Esophagus muscularis mucosa (tissue), 4 donors: ENCODE results near the gene CCM2. TPM values are rescaled to one million over a fixed set of nuclear protein-coding genes. Genes with fewer than 3 reads are reported as not detected.

Experiments used
- DNase-seq: peaks from one replicate; pipeline ENCODE4 v3.0.0-alpha.2; 2017; ENCODE audit errors: extremely low spot score
- H3K27ac ChIP-seq, 4 donors: fragments of 200-600 bp; sonication (generic); replicated peaks in 1 of 4; 1 replicate in 3 of 4; 2 replicates in 1 of 4; pipeline ENCODE4 v1.5.1; 2016 to 2019; ENCODE audit warnings: mild to moderate bottlenecking in 1 of 4
- H3K27me3 ChIP-seq, 4 donors: fragments of 200-600 bp; sonication (generic); one replicate each; pipeline versions ENCODE4 v1.5.1 to v1.6.0; 2016 to 2019
- H3K36me3 ChIP-seq, 4 donors: fragments of 200-600 bp; sonication (generic); one replicate each; pipeline ENCODE4 v1.5.1; 2016 to 2019
- H3K4me1 ChIP-seq, 4 donors: fragments of 200-600 bp; sonication (generic); one replicate each; pipeline ENCODE4 v1.5.1; 2016 to 2019
- H3K4me3 ChIP-seq, 4 donors: fragments of 200-600 bp; sonication (generic); 1 replicate in 2 of 4; 2 replicates in 2 of 4; pipeline ENCODE4 v1.5.1; 2016 to 2019; ENCODE audit warnings: mild to moderate bottlenecking in 4 of 4, moderate library complexity in 1 of 4
- H3K9me3 ChIP-seq, 4 donors: fragments of 200-600 bp; sonication (generic); 1 replicate in 3 of 4; 2 replicates in 1 of 4; pipeline ENCODE4 v1.5.1; 2016 to 2019
- CTCF ChIP-seq, 3 experiments: fragments of 200-600 bp in 2 of 3; fragments of 450-650 bp in 1 of 3; sonication (generic) in 2 of 3; IDR thresholded peaks; one replicate each; pipeline ENCODE4 v1.5.1; 2017 to 2019; ENCODE audit warnings: antibody characterized with exemption in 3 of 3, mild to moderate bottlenecking in 2 of 3, moderate library complexity in 1 of 3
- EP300 ChIP-seq: sonication (generic); formaldehyde crosslinking; IDR thresholded peaks from one replicate; pipeline ENCODE4 v1.6.1; 2017; ENCODE audit warnings: antibody characterized with exemption
- POLR2A ChIP-seq: fragments of 450-650 bp; IDR thresholded peaks from one replicate; pipeline ENCODE4 v1.6.1; 2017; ENCODE audit warnings: antibody characterized with exemption, moderate library complexity, mild to moderate bottlenecking, low read depth
- POLR2AphosphoS5 ChIP-seq, 2 donors: sonication (generic); formaldehyde crosslinking; IDR thresholded peaks; one replicate each; pipeline ENCODE4 v1.6.1; 2017; ENCODE audit warnings: antibody characterized with exemption in 2 of 2
- WGBS: methylation state at CpG from one replicate; pipeline ENCODE4 v1.1.5; 2018; 5-methylcytosine and 5-hydroxymethylcytosine counted together
- intact Hi-C: fragments of 100-400 bp; cut with DNase I; formaldehyde crosslinking; loops from one replicate; pipeline ENCODE4 v1.15.1; 2023
- total RNA-seq, 4 donors: library from RNA; depleted of rRNA; stranded (reverse); fragments of >200 nt; gene quantifications; one replicate each; pipeline versions ENCODE4 v1.1.0 to v1.2.1, GENCODE V29; 2016

Gene CCM2
- total RNA-seq, 4 donors from 2014 or later, result 40.3 to 61.7 (median 49.4) TPM

- WGBS, result 90% methylated on average over 7 of the region's 8 CpGs
- no peak overlapping the region for H3K4me3 ChIP-seq
- TF ChIP-seq POLR2AphosphoS5 (IDR thresholded peaks at IDR 0.05) (no peak), POLR2A (no peak), CTCF (IDR thresholded peaks at IDR 0.05) (no peak), EP300 (no peak)
- no peaks in the 10 kb centered on the region for H3K27me3 ChIP-seq
- peaks cover 46 to 56% (median 50%) of the 10 kb centered on the region in 4 donors for H3K4me1 ChIP-seq
- DNase-seq, result no peak
- peaks cover 72 to 76% (median 73%) of the 10 kb centered on the region in 4 donors for H3K36me3 ChIP-seq
- H3K9me3 ChIP-seq, result no peaks in the 10 kb centered on the region
- no peak overlapping the region for H3K27ac ChIP-seq
- intact Hi-C loops, result no loop called here
Observed at GRCh38 chr7:45106820-45107219, 106.8 kb downstream of the CCM2 start.

GRCh38 chr7:45107356-45107755 is 107.4 kb downstream of the CCM2 start:
- intact Hi-C loops, result no loop called here
- Histone ChIP-seq H3K4me1 (peaks cover 51 to 61% (median 54%) of the 10 kb centered on the region in 4 donors), H3K27ac (no peak overlapping the region), H3K27me3 (no peaks in the 10 kb centered on the region), H3K36me3 (peaks cover 67 to 71% (median 68%) of the 10 kb centered on the region in 4 donors), H3K4me3 (no peak overlapping the region), H3K9me3 (no peaks in the 10 kb centered on the region)
- no peak for DNase-seq
- WGBS, result 86% methylated on average over 3 of the region's 3 CpGs
- no peak for TF ChIP-seq CTCF (IDR thresholded peaks at IDR 0.05)
- TF ChIP-seq POLR2A, result no peak
- no peak for TF ChIP-seq EP300
- no peak for TF ChIP-seq POLR2AphosphoS5 (IDR thresholded peaks at IDR 0.05)

GRCh38 chr7:45108863-45109262 is 108.9 kb downstream of the CCM2 start:
- WGBS, result 88% methylated on average over 8 of the region's 8 CpGs
- no peak for TF ChIP-seq EP300
- no peak for TF ChIP-seq CTCF (IDR thresholded peaks at IDR 0.05)
- TF ChIP-seq POLR2A, result no peak
- TF ChIP-seq POLR2AphosphoS5 (IDR thresholded peaks at IDR 0.05), result no peak
- Histone ChIP-seq H3K27ac (no peak overlapping the region), H3K9me3 (no peaks in the 10 kb centered on the region), H3K4me3 (no peak overlapping the region), H3K36me3 (peaks cover 52 to 56% (median 53%) of the 10 kb centered on the region in 4 donors), H3K27me3 (no peaks in the 10 kb centered on the region), H3K4me1 (peaks cover 52 to 64% (median 57%) of the 10 kb centered on the region in 4 donors)
- DNase-seq, result no peak
- intact Hi-C loops, result no loop called here

GRCh38 chr7:45111298-45112223 is 111.6 kb downstream of the CCM2 start, which contains the start of gene TBRG4:
Gene TBRG4 (minus strand): TSS chr7:45111697. CDS start chr7:45109237, 2,460 bp downstream.
- H3K9me3 ChIP-seq, result no peaks in the 10 kb centered on the region
- H3K27me3 ChIP-seq, result no peaks in the 10 kb centered on the region
- H3K36me3 ChIP-seq, result peaks cover 25 to 29% (median 26%) of the 10 kb centered on the region in 4 donors
- H3K4me1 ChIP-seq, result peaks cover 40 to 53% (median 50%) of the 10 kb centered on the region in 4 donors
- intact Hi-C loops, result loop anchor here (5.0 kb wide), 2 partner anchors 109 to 124 kb away; partner anchors contain the start of gene CCM2
- peak; percentile 98 for DNase-seq
- H3K27ac ChIP-seq, result peak within 1 kb of the TSS; percentile 91 to 95 (median 92)
- peak; percentile 99 for TF ChIP-seq POLR2AphosphoS5 (IDR thresholded peaks at IDR 0.05)
- TF ChIP-seq CTCF (IDR thresholded peaks at IDR 0.05), result peak; percentile 30 to 46 (median 36)
- TF ChIP-seq EP300, result no peak
- TF ChIP-seq POLR2A, result peak; percentile 73
- H3K4me3 ChIP-seq, result peak within 1 kb of the TSS; percentile 68 to 85 (median 79)
- WGBS, result under 1% methylated on average over 47 of the region's 64 CpGs
